Endothelial cell of hepatic sinusoid (primary cell): ENCODE data around the gene MIER2.

Experiments
- in situ Hi-C: cut with HindIII; loops from 2 replicates; pipeline ENCODE4 v1.10.0; 2017; ENCODE audit warnings: low sequenced_read_pairs

MIER2 gene

GRCh38 chr19:378706-379105 is 34.1 kb upstream of the MIER2 start:
- in situ Hi-C loops: no loop called here

GRCh38 chr19:377801-378581 is 33.4 kb upstream of the MIER2 start:
- in situ Hi-C loops: no loop called here

GRCh38 chr19:376111-376470 is 31.5 kb upstream of the MIER2 start:
- in situ Hi-C loops: no loop called here

GRCh38 chr19:375395-376110 is 31.0 kb upstream of the MIER2 start:
- in situ Hi-C loops: no loop called here

GRCh38 chr19:374886-375235 is 30.3 kb upstream of the MIER2 start:
- in situ Hi-C loops: no loop called here

- in situ Hi-C loops: no loop called here
Observed at GRCh38 chr19:374183-374885, 29.7 kb upstream of the MIER2 start.

- in situ Hi-C loops: no loop called here
Observed at GRCh38 chr19:373391-374182, 29.0 kb upstream of the MIER2 start.

- in situ Hi-C loops: no loop called here
Observed at GRCh38 chr19:372306-372890, 27.8 kb upstream of the MIER2 start.

- in situ Hi-C loops: no loop called here
Observed at GRCh38 chr19:371501-372168, 27.0 kb upstream of the MIER2 start.

GRCh38 chr19:370641-371330 is 26.2 kb upstream of the MIER2 start:
- in situ Hi-C loops: no loop called here

- in situ Hi-C loops: no loop called here
Observed at GRCh38 chr19:369876-370275, 25.3 kb upstream of the MIER2 start.

- in situ Hi-C loops: no loop called here
Observed at GRCh38 chr19:369256-369655, 24.7 kb upstream of the MIER2 start.

- in situ Hi-C loops: no loop called here
Observed at GRCh38 chr19:368630-369024, 24.0 kb upstream of the MIER2 start.

- in situ Hi-C loops: no loop called here
Observed at GRCh38 chr19:367963-368629, 23.5 kb upstream of the MIER2 start.

- in situ Hi-C loops: no loop called here
Observed at GRCh38 chr19:367561-367960, 23.0 kb upstream of the MIER2 start.

- in situ Hi-C loops: no loop called here
Observed at GRCh38 chr19:366951-367350, 22.4 kb upstream of the MIER2 start.

GRCh38 chr19:366205-366783 is 21.7 kb upstream of the MIER2 start:
- in situ Hi-C loops: no loop called here

- in situ Hi-C loops: no loop called here
Observed at GRCh38 chr19:364496-365287, 20.1 kb upstream of the MIER2 start.
